OCI-LY7 (cell line): ENCODE results near the gene OR4L1. TPM values are rescaled to one million over a fixed set of nuclear protein-coding genes. Genes with fewer than 3 reads are reported as not detected.

Source experiments
- Bru-seq: library from RNA; stranded (reverse); fragments of 400-500 nt; gene quantifications from one replicate; lab custom pipeline; 2021; lab: Mats Ljungman, UMichigan
- BruChase-seq, 2 experiments: library from RNA; stranded (reverse); fragments of 400-500 nt; gene quantifications; one replicate each; lab custom pipeline; 2021; lab: Mats Ljungman, UMichigan
- BruUV-seq: library from RNA; stranded (reverse); fragments of 400-500 nt; replicated peaks from 2 replicates; lab custom pipeline; 2021; lab: Mats Ljungman, UMichigan
- CTCF ChIA-PET: fragments of 300-600 bp; sonication (Branson Sonifier 250); formaldehyde crosslinking; loops from one replicate; lab custom pipeline; 2022; ENCODE audit warnings: antibody characterized with exemption; ENCODE audit not compliant: unreplicated experiment; lab: Charles Lee
- POLR2A ChIA-PET: fragments of 300-600 bp; sonication (Branson Sonifier 250); formaldehyde crosslinking; loops from one replicate; lab custom pipeline; 2022; ENCODE audit warnings: antibody characterized with exemption; lab: Charles Lee
- DNase-seq: peaks from one replicate; pipeline ENCODE4 v3.0.0-alpha.2; 2015; ENCODE audit warnings: low spot score
- H2AFZ ChIP-seq: fragments of 200-600 bp; sonication (generic), shearing (Covaris generic); 2 replicates; pipeline ENCODE4 v1.6.1; 2014; ENCODE audit warnings: mild to moderate bottlenecking, antibody characterized with exemption, low read length, moderate library complexity
- H3K27ac ChIP-seq: fragments of 200-600 bp; sonication (generic); 2 replicates; pipeline ENCODE4 v1.5.1; 2014; ENCODE audit warnings: mixed run types, low read depth, mild to moderate bottlenecking, moderate library complexity, low read length, inconsistent platforms; ENCODE audit not compliant: poor library complexity, severe bottlenecking
- H3K36me3 ChIP-seq: fragments of 200-600 bp; sonication (generic); 2 replicates; pipeline ENCODE4 v1.6.1; 2014; ENCODE audit warnings: mild to moderate bottlenecking, antibody characterized with exemption, low read length, moderate library complexity, mixed read lengths; ENCODE audit not compliant: insufficient read depth
- H3K4me1 ChIP-seq: fragments of 200-600 bp; sonication (generic); 2 replicates; pipeline ENCODE4 v1.5.1; 2014; ENCODE audit warnings: mild to moderate bottlenecking, low read length; ENCODE audit not compliant: insufficient read depth, poor library complexity, severe bottlenecking
- H3K4me2 ChIP-seq: fragments of 200-600 bp; sonication (generic); 2 replicates; pipeline ENCODE4 v1.6.1; 2014; ENCODE audit warnings: mild to moderate bottlenecking, low read length
- H3K4me3 ChIP-seq: fragments of 200-600 bp; sonication (generic); 2 replicates; pipeline ENCODE4 v1.5.1; 2014; ENCODE audit warnings: mild to moderate bottlenecking, low read depth, low read length; ENCODE audit not compliant: poor library complexity, severe bottlenecking
- H3K79me2 ChIP-seq: fragments of 200-600 bp; sonication (generic); 2 replicates; pipeline ENCODE4 v1.6.1; 2016; ENCODE audit warnings: low read depth, mild to moderate bottlenecking, low read length, moderate library complexity, mixed read lengths; ENCODE audit not compliant: insufficient read depth
- H3K9me2 ChIP-seq: fragments of 200-600 bp; sonication (generic); 2 replicates; pipeline ENCODE4 v1.6.1; 2016; ENCODE audit warnings: mild to moderate bottlenecking, low read length, mixed read lengths; ENCODE audit not compliant: insufficient read depth
- H3K9me3 ChIP-seq: fragments of 200-600 bp; sonication (generic); 2 replicates; pipeline ENCODE4 v1.6.1; 2014; ENCODE audit warnings: mild to moderate bottlenecking, mixed run types, low read length, mixed read lengths
- H4K20me1 ChIP-seq: fragments of 200-600 bp; sonication (generic); 2 replicates; pipeline ENCODE4 v1.6.1; 2014; ENCODE audit warnings: mild to moderate bottlenecking, antibody characterized with exemption, low read length, moderate library complexity, mixed read lengths; ENCODE audit not compliant: insufficient read depth
- EZH2phosphoT487 ChIP-seq: fragments of 200-600 bp; sonication (generic); IDR thresholded peaks from 2 replicates; pipeline ENCODE4 v1.6.1; 2018; ENCODE audit warnings: low read depth, borderline replicate concordance, mild to moderate bottlenecking, mixed run types, antibody characterized with exemption, low read length, moderate library complexity, mixed read lengths
- intact Hi-C: fragments of 100-400 bp; cut with micrococcal nuclease; formaldehyde crosslinking; loops from one replicate; pipeline ENCODE4 v1.10.0; 2022; ENCODE audit not compliant: unreplicated experiment
- long read RNA-seq: library from polyadenylated mRNA; stranded (forward); transcript quantifications from one replicate; pipeline ENCODE4 v2.0.0, GENCODE V29; 2022
- total RNA-seq, 2 experiments: library from RNA; depleted of rRNA in 1 of 2; stranded (reverse); fragments of >200 nt in 1 of 2; shearing (Covaris generic) in 1 of 2; gene quantifications; 2 replicates each; pipeline ENCODE4 v1.2.3, GENCODE V29; 2014 to 2022
- TF ChIP-seq, protein P1 (sequence below): fragments of 200-600 bp; sonication (generic); conservative IDR thresholded peaks from 2 replicates; pipeline ENCODE4 v1.5.1; 2014; ENCODE audit warnings: mild to moderate bottlenecking, antibody characterized with exemption, low read length, moderate library complexity, mixed read lengths

The OR4L1 gene, protein sequence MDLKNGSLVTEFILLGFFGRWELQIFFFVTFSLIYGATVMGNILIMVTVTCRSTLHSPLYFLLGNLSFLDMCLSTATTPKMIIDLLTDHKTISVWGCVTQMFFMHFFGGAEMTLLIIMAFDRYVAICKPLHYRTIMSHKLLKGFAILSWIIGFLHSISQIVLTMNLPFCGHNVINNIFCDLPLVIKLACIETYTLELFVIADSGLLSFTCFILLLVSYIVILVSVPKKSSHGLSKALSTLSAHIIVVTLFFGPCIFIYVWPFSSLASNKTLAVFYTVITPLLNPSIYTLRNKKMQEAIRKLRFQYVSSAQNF
- total RNA-seq (2014; rRNA removed; shearing (Covaris generic)) (not detected in 2 replicates), total RNA-seq (2022) (not detected in 2 replicates), Bru-seq, nascent RNA (not detected), BruChase-seq, experiment 1, labeled RNA remaining after a 6-hour chase (not detected), BruChase-seq, experiment 2, labeled RNA remaining after a 2-hour chase (not detected)
- long read RNA-seq = 0 reads

DNA sequence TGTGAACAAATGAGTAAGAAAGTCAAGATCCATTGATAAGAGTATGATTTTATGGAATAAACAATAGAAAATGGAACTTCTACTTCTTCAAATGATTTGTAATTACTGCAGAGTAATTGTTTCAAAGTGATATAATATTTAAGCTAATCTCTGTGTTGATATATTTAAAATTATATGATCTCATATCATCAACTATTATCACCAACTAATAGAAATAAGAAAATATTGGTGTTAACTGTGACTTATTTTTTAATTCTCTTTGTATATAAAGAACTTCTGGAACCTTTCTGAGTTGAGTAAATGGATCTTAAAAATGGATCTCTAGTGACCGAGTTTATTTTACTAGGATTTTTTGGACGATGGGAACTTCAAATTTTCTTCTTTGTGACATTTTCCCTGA lies at the start of gene OR4L1:
Gene OR4L1 (plus strand): TSS at position 301 of the 400 bp plus-strand sequence. CDS start 0 bp downstream, at position 301.
- H3K36me3 ChIP-seq = no peaks in the 10 kb centered on the region
- H3K27ac ChIP-seq = no peak within 1 kb of the TSS
- ChIA-PET CTCF (no interaction called here), POLR2A (no interaction called here)
- no peaks in the 10 kb centered on the region for H3K79me2 ChIP-seq
- intact Hi-C loops = no loop called here
- no TSS peak for BruUV-seq
- no peaks in the 10 kb centered on the region for H3K4me1 ChIP-seq
- no peak within 1 kb of the TSS for H3K4me2 ChIP-seq
- H4K20me1 ChIP-seq = no peaks in the 10 kb centered on the region
- H2AFZ ChIP-seq = no peak within 1 kb of the TSS
- no peaks in the 10 kb centered on the region for H3K9me2 ChIP-seq
- no peaks in the 10 kb centered on the region for H3K9me3 ChIP-seq
- H3K4me3 ChIP-seq = no peak within 1 kb of the TSS
- no peak for TF ChIP-seq EZH2phosphoT487
- TF ChIP-seq, protein P1, sequence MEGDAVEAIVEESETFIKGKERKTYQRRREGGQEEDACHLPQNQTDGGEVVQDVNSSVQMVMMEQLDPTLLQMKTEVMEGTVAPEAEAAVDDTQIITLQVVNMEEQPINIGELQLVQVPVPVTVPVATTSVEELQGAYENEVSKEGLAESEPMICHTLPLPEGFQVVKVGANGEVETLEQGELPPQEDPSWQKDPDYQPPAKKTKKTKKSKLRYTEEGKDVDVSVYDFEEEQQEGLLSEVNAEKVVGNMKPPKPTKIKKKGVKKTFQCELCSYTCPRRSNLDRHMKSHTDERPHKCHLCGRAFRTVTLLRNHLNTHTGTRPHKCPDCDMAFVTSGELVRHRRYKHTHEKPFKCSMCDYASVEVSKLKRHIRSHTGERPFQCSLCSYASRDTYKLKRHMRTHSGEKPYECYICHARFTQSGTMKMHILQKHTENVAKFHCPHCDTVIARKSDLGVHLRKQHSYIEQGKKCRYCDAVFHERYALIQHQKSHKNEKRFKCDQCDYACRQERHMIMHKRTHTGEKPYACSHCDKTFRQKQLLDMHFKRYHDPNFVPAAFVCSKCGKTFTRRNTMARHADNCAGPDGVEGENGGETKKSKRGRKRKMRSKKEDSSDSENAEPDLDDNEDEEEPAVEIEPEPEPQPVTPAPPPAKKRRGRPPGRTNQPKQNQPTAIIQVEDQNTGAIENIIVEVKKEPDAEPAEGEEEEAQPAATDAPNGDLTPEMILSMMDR = no peak
- DNase-seq = no peak

DNA sequence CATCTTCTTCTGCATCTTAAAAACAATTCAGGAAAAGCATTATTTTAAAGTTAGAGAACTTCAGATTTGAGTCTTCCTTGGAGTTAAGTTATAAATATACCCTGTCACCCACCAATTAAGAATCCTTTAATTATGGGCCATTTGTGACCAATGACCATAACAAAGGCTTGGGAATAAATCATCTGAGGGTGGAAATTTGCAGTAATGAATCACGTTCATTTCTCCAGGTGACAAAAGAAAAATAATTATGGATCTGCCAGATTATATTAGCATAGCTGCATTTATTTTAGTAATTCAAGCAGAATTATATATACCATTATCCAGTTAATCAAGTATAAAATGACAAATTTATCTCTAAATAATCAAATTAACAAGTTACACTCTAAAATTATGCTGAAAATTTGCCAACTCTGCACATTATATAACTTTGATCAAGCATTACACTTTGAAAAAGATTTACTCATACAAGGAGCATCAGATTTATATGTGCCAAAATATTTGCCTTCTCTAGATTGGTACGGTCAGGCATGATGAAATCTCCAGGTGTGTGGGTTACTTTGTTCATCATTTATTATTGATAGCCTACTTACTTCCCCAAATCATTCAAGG lies 40.5 kb upstream of the OR4L1 start, which contains the start of gene OR4K14:
Gene OR4K14 (minus strand): TSS at position 51 of the 609 bp plus-strand sequence. CDS start 4,114 bp downstream, outside the sequence.
- intact Hi-C loops = no loop called here
- no TSS peak for BruUV-seq

More for the DNA sequence above, 40.5 kb upstream of the OR4L1 start, which contains the start of gene OR4K14:
- Histone ChIP-seq H2AFZ (no peak within 1 kb of the TSS), H4K20me1 (no peaks in the 10 kb centered on the region), H3K36me3 (no peaks in the 10 kb centered on the region), H3K27ac (no peak within 1 kb of the TSS), H3K9me2 (no peaks in the 10 kb centered on the region), H3K9me3 (no peaks in the 10 kb centered on the region), H3K4me1 (no peaks in the 10 kb centered on the region), H3K4me3 (no peak within 1 kb of the TSS), H3K79me2 (no peaks in the 10 kb centered on the region), H3K4me2 (no peak within 1 kb of the TSS)
- POLR2A ChIA-PET = no interaction called here
- DNase-seq = no peak
- CTCF ChIA-PET = no interaction called here
- TF ChIP-seq EZH2phosphoT487 = no peak
- TF ChIP-seq, protein P1 = no peak
